SIG-M5 treated with dmso at 0.1 percent for 504 hours (cell line): ENCODE measurements around the gene USP6NL.

Source experiments
- DNase-seq: peaks from one replicate; lab custom pipeline; 2025; ENCODE audit not compliant: unreplicated experiment; lab: John Stamatoyannopoulos, UW

Gene USP6NL

DNA sequence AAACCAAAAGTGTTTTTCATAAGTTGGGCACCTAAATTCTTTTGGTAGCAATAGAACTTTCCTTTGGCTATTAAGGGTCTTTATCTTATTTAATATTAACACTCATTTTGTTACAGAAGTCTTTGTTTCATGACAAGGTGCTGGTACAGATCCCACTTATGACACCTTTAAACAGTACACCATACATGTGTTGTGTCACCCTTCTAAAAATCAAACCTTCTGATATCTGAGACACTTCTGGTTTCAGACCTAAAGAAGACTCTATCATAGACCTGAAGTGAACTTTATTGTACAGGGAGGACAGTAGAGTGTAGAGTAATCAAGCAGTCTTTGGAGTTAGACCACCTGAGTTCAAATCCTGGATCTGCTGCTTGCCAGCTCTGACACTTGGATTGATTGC, 5.8 kb upstream of the USP6NL start:
- no peak for DNase-seq

DNA sequence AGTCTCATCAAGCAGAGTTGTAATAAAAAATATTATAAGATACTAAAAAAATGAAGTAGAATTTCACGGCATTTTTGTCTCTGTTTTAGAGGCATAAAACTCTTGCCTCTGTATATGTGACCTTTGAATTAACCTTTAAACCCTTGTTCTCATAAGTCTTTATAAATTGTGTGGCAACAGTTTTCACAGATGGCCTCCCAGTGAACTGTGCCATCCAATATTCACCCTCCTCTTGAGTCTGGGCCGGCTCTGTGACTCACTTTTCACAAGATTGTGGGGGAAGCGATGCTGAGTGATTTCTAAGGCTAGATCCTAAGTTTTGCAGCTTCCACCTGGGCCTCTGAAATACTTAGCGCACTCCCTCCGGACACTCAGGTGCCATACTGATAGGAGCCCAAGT, 4.6 kb upstream of the USP6NL start:
- DNase-seq = no peak

DNA sequence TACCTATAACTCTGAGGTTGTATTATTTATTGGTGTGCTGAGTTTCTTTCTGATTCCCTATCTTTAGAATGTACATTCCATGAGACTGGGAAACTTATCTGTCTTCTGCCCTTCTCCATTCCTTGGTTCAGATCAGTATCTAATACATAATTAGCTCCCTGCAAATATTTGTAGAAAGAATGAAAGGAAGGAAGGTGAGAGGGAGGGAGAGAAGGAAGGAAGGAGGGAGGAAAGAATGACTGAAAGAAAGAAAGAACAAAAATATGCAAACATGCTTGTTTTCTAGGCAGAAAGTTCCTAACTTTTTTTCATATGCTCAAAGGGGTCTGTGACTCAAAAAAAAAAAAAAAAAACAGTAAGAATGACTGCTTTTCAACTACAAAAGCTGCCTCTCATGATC, 3.9 kb upstream of the USP6NL start:
- DNase-seq = no peak

DNA sequence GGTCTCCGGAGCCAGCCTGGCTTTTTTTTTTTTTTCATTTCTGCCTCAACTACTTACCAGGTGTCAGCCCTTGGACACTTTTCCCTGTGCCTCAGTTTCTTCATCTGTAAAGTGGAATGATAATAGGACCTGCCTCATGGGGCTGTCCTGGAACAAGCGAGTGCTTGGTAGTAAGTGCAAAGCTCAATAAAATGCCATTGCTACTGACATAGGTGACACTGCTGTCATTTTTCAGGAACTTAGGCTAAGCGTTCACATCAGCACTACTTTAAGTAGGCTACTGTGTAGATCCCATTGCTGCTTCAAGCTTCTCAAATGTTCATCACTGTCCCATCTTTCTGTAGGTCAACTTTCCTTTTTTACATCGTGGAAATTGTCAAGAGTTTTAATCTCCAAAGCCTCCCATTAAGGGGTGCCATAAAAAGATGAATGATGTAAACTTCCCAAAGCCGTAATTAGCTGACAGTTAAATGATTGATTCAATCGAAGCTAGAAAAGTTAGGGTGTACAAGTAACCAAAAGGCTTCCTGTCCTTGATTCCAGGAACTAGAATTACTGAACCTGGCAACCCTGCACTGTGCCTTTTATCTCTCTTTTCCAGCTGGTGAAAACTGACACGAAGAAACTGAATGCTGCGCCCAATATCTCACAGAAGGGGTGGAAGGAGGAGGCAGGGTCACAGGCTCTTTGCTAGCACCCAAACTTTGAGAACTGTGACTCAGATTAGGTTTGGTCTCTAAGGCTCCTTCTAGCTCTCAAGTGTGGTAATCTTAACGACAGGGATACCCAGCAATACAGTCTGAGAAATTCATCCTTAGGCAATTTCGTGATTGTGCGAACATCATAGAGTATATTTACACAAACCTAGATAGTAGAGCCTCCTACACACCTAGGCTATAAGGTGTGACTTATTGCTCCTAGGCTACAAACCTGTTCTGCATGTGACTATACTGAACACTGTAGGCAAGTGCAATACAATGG, 861 bp upstream of the USP6NL start:
- peak; percentile 18 for DNase-seq

DNA sequence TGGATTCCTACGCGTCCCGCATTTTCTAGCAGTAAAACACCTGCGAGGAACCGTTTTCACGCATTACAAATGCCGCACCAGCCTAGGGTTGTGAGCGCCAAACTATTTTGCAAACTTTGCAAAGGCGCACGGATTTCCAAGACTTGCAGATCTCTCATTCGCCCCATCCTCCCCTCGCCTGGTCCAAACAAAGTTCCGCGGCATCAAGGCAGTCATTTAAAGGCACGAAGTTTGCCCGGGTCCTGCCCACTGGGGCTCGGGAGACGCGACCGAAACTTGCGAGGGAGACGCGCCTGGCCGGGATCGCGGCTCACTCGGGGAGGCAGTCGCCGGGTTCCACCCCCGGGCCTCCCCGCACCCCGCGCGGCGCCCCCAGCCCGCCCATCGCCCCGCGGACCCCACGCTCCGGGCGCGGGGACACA, 613 bp downstream of the USP6NL start:
- peak; percentile 25 for DNase-seq

DNA sequence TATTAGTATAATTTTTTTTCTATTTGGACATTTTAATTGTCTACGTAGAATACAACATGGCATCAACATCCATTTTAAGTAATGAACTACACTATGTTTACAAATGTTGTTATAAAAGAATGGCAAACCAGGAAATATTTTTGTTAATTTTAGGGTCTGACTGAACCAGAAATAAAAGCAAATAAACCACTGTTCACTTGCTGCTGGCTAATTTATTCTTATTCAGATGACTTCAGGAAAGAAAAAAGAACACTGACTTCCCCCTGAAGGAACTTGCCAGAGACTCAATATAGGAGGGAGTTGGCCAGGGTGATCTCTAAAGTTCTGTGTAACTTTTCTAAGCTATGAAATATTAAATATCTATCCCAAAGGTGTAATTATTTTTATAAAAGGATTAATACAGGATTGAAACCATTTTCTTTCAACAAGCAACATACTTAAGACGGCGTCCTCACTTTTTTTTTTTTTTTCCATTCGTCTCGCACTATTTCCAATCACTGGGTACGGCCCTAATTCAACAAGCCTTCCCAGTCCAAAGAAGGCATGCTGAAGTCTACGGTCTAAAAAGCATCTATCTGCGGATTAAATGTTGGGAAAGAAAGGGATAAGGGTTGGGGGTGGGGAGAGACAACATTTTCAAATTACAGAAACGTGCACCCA, 1.2 kb downstream of the USP6NL start:
- DNase-seq = no peak

DNA sequence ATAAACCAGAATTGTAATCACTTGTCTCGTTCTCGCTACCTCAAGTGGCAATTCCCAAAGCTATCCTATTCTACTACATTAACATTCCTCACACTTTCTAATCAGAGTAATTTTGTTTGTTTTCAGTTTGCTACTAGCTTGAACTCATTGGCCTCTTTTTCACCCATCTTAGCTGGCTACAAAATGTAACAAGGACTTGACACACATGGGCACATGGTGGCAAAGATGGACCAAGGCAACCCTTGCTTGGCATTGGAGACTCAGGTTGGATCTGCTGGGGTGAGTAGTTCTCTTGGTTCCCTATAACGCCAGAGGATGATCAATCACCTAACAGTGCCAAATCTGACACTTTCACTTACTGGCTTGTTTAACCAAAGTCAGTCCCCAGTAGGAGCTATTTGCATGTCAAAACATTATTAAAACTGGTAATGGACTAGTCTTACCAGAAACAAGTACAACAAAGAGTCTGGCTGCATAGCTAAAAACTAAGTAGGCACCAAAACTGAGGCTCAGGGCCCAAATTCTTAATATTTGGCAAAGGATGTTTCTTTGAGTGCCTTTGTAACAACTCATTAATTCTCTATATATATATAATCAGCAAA, 1.9 kb downstream of the USP6NL start:
- DNase-seq = no peak

DNA sequence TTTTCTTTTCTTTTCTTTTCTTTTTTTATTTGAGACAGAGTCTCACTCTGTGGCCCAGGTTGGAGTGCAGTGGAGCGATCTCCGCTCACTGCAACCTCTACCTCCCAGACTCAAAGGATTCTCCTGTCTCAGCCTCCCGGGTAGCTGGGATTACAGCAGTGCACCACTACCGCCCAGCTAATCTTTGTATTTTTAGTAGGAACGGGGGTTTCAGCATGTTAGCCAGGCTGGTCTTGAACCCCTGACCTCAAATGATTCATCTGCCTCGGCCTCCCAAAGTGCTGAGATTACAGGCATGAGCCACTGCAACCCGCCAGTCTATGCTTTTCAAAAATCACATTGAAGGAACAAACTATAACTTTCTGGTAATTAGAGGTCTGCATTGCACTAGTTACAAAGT, 2.4 kb downstream of the USP6NL start:
- no peak for DNase-seq

DNA sequence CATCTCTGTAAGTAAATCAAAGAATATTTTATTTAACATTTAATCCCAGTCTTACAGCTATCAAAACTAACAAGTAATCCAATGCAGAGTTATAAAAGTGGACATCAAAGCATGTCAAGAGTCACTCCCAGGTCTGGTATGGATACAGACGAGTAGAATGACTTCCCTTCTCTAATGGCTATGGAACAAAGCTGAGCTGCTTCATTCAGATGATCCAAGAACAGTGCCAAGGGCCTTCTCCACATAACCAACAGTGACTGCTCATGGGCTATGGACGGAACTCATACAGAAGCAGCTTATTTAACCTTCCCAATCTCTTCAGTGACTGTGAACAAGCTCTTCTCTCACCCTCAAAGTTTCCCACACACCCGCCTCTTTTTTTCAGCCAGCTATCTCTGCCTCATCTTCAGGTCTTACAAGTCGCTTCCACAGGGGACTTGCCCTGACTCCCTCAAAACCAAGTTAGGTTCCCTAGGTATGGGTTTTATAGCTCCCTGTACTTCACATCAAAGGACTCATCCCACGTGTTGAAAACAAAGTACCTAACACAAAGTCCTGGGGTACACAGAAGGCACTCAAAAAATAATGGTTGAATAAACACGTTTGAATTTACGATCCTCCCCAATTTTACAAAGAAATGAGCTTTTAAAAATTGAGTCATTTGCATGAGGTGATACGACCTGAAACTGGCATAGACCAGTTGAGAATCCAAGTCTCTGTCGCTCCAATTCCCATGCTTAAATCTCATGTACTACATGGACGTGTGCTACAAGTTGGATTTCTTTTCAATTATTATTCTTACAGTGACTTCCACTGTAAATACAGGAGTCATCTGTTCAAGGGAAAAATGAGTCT, 3.1 kb downstream of the USP6NL start:
- DNase-seq = no peak

DNA sequence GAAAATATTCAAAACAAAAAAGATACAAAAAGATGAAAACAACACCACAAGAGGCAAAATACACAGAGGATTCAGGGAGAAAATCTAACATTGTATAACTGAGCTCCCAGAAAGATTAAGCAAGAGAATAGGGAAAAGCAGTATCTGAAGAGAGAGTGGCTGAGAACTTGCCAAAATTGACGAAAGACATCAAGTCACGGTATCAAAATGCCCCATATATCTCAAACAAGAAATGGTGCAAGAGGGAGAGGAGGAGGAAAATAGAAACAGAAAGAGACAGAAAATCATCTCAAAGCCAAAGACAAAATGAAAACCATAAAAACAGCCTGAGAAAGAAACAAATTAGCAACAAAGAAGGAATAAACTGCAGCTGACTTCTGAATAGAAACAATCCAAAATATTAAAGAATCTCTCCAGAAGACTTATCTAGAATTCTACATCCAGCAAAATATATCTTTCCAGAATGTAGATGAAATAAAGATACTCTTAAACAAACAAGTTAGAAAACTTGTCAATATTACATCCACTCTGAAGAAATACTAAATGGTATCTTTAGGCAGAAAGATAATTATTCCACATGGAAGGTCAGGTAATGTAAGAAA, 5.5 kb downstream of the USP6NL start:
- DNase-seq = no peak

DNA sequence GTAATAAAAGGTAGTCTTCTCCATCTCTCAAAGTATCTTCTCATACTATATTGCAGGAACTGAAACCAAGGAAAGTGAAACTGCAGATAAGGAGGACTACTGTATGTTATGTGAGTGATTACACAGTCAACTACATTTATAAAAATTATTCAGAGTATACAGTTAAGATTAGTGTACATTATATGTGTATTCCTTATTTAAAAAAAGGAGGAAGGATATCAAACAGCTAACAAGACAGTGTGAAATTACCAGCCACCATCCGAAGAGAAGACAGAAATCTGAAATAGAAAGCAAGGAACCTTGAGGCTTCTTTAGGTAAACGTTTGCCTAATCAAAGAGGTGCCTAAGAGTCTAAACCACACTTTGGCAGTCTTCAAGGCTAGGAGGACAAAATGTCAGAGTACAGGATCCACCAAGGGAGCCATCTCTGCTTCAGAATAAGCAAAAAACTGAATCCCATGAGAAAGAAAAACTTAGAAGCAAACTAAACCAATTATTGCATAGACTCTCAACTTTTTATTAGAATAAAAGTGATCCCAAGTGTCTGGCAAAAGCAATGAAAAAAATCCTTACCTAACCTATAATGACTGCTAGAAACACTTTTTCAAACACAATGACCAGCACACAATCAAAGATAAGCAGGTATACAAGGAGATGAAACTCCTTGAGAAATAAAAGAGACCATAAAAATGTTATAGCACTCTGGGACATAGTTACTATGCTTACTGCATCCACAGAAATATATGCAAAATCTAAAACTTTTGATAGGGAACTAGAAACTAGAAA, 6.4 kb downstream of the USP6NL start:
- peak; percentile 17 for DNase-seq

DNA sequence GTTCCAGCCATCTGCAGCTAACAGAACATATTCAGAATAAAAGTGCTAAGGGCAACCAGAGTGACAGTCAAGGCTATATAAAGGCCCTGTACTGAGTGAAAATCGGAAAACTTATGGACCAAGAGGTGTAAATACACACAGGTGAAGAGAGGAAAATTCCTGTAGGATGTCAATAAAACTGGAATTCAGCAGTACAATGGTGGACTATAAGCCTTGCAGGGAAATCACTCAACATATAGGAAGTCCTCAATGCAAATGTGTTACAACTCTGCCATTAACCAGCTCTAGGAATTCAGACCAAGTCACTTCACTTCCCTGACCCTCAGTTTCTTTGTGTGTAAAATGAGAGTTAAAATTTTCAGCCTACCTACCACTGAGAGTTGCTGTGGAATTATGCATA, 7.7 kb downstream of the USP6NL start:
- no peak for DNase-seq

DNA sequence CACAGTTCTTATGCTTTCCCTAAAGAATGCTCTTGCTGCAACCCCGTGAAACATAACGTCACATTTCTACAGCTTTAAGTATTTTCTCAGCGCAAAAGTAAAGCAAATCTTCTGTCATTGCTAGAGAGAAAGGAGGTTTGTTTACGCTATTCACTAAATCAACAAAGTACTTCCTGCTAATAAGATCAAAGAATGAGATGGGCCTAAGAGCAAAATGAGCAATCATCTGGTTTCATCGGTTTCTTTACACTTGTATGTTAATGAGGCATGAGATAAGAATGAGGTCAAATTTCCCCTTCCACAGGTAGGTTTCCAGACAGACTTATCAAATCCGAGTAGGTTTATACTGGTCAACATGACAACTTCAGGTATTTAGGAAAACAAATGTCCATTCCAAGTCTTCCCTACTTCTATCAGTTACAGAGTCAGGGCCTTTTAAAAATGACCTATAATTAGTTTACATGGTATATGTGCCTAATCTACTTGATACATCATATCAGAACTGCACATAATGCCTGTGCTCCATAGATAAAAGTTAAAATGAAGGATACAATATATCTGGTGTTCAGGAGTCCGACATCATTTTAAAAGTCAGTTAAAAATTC, 8.4 kb downstream of the USP6NL start:
- DNase-seq = peak; percentile 36

DNA sequence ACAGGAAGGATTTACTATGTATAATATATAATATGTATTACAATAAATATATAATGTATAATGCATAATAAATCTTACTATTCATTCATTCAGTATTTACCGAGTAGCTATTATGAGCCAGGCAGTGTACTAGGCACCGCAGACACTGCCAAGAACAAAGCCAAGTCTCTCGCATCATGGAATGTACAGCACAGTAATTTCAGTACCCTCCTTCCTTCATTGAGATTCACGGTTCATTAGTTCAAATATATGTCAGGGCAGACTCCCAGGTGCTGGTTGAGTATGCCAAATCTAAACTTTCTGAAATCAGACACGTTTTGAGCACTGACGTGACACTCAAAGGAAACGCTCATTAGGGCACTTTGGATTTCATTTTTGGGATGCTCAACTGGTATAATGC, 9.1 kb downstream of the USP6NL start:
- DNase-seq = no peak

DNA sequence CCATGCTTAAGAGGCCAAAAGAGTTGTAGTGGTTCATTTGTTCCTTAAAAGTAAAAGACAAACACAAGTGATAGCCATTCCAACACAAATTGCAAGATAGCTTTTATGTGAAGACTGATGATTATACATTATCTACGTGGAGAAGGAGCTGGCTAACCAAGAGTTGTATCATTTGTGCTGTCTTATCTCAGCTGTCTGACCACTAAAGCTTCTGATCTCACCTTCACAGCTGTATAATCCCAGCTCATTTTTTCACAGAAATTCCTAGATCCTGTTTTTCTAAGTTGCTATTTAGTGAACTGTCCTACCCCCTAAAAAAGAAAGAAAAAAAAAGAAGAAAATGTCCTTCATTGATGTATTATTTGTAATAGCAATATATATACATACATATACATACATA, 9.8 kb downstream of the USP6NL start:
- DNase-seq = no peak

DNA sequence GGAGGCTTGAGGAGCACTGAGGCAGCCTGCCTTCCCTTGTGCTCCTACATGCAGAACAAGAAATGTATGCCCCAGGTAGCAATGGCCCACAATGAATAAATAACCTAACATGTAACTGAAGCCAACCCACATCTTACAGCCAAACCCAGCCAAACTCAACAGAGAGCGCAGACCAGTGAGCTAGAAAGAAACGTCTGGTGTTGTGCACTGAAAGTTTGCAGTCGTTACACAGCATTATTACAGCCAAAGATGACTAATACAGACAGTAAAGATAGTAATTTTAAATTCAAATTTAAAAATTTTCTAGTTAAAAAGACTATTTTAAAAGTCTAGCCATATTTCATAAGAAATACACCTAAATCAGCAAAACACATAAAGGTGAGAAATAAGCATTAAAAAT, 11.2 kb downstream of the USP6NL start:
- no peak for DNase-seq

DNA sequence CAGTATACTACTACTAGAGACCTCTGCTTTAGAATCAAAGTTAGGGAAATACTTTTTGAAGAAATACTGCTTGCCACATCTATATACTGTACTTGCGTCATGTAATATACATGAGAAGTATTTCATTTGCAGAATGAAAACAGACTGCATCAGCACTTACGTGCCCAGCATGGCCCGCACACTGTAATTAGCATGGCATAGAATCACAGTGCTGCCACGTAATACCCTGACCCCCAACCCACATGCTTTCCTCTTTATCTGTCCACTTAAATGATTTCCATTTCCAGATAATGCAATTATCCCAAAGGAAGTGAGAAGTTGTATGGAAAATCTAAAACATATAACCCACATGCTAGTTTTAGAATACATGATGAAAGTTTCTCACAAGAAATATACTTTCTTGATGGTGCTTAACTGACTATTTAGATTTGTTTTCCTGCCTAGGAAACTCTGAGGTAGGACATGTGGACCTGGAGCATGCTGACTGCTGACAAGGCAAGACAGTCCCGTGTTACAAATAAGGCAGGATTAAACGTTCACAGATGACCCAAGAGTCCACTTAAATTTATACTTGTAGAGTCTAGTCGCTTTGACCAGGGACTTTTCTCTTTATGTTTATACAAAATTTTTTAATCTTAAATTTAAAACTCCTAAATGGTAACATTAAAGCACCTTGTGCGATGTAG, 12.6 kb downstream of the USP6NL start:
- DNase-seq = no peak

DNA sequence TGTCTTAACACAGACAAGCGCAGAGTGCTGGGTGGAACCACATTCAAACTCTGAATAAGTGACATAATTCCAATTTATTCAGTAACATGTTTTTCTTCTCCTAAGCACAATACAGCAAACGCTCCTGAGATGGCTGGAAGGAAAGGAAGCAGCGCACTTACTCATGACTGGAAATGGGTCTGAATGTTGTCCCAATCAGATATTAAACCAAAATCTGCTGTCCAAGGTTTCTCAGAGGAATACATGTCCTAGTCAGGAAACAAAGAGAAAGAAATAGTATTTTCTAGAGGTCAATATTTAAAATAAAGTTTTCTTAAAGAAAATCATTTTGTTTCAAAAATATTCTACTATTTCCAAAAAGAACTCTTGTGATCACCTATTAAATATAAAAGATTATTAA, 14.0 kb downstream of the USP6NL start:
- DNase-seq = no peak

DNA sequence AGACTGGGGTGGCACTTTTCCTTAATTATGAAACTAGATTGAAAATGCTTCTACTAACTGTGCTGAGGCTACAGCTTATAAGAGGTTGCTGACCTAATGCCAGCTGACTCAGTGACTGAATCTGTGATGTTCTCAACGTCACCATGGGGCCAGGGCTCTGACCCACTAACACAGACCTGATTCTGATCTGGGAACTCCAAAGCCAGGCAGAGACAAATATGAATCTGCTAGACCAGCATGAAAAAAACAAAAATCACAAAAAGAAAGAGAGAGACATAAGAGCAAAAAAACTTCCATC, 16.1 kb downstream of the USP6NL start:
- DNase-seq = no peak
